CD4-positive, alpha-beta T cell treated with Interleukin-21 for 1 hour (primary cell): ENCODE measurements around the gene C6orf132.
"Not testable (repeated sequence)": the region's sequence is repeated elsewhere in the genome, so short reads cannot be mapped to it uniquely, and the experiment has no call there.

Source experiments
- DNase-seq: peaks from one replicate; pipeline ENCODE4 v3.0.0-alpha.2; 2020

Gene C6orf132

DNA sequence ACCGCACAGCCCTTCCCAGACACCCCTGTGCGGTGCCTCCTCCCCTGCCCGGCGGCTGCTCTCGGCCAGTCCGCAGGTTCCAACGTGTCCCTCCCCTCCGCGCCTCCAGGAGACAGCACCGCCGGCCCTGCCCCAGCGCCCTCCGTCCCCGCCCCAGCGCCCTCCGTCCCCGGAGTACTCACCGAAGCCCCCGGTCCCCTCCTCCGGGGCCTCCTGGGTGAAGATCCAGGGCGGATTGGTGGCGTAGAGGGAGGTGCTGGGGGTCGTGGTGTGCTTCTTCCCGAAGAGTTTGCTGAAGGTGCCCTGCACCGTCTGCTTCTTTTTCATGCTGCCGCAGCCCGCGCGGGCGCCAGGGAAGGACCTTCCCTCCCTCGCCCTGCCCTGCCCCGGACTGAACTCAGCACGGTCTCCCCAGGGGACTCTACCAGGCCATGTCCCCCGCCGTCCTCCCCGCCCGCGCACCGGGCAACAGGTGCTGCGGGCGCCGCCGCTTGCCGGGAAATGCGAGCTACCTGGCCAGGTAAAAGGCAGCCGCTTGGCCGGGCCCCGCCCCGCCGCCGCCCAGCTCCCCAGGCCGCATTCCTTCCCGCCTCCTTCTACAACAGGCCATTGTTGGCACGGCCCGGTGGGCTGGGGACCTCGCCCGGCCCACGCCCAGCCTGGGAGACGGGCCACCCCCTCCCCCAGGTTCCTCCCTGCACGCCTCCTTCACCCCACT, at the start of gene C6orf132:
Gene C6orf132, minus strand, starts transcription at position 503 of the 718 bp plus-strand sequence. Its CDS starts 176 bp downstream, at position 327.
- no peak for DNase-seq

DNA sequence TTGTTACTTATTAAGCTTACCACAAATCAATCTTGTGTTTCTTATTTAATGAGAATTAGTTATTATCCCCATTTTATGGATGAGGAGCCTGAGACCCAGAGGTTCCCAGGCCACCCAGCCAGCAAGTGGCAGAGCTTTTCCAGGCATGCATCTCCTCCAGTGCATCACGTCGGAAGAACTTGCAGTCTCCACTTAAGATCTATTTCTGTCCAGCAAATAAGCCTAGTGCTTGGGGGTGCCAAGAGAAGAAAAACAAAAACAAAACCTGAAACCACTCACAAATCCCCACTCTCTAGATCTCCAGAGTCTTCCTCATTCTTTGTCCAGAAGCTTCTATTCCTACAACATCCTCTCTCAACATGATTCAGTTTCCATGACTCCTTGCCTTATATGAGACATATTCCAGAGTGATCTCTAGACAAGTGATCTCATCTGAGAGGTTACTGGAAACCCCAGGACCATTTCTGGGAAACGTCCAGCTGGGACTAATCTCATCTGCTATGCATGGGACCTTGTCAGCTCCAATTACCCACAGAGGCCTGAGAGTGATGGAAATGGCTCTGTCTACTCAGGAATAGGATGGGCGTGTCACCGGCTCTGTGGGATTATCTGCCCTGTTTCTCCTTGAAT, 48.2 kb upstream of the C6orf132 start:
- no peak for DNase-seq

DNA sequence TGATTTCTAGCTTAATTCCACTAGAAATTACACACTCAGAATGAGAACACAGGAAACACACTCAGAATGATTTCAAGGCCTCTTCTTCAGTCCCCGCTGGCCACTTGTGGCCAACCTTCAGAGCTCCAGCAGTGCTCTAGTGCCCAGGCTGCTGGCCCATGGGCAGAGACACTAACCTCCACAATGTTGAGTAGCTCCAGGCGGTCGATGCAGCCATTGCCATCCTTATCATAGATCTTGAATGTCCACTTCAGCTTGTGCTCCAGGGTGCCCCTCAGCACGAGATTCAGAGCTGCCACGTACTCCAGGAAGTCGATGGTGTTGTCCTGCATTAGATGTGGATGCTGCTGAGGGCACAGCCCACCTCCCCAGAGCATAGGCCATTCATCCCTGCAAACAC, 46.0 kb upstream of the C6orf132 start:
- no peak for DNase-seq

- no peak for DNase-seq
Observed at GRCh38 chr6:42185597-42185996, 43.2 kb upstream of the C6orf132 start.

GRCh38 chr6:42184475-42184874, 42.1 kb upstream of the C6orf132 start:
- no peak for DNase-seq

- no peak for DNase-seq
Observed at GRCh38 chr6:42182101-42182500, 39.7 kb upstream of the C6orf132 start.

GRCh38 chr6:42179945-42180313, 37.5 kb upstream of the C6orf132 start:
- no peak for DNase-seq

DNA sequence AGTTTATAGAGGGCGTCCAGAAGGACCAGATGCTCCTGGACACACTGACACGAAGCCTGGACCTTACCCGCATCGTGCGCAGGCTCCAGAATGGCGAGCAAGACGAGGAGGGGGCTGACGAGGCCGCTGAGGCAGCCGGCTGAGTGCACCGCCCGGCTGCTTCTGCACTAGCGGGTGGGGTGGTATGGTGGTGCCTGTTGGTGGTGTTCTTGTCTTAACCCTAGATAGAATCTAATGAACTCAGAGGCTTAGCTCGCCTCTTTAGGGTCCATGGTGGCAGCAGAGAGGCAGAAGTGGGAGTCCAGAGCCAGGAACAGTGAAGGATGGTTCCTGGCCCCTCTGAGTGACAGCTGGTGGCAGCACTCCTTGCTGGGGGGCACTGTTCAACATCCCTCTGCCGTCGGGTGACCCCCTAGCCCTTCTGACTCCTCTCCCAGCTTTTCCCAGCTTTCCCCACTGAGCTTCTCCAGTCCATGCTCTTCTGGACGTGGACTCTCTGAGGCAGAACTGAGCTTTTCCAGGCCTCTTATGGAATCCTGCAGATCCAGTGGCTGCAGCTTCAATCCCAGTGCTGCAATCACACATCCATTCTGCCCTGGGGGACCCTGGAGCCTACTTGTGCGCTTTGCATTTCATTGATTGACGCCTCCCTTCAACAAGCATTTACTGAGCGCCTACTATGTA, 37.0 kb upstream of the C6orf132 start:
- DNase-seq = no peak

DNA sequence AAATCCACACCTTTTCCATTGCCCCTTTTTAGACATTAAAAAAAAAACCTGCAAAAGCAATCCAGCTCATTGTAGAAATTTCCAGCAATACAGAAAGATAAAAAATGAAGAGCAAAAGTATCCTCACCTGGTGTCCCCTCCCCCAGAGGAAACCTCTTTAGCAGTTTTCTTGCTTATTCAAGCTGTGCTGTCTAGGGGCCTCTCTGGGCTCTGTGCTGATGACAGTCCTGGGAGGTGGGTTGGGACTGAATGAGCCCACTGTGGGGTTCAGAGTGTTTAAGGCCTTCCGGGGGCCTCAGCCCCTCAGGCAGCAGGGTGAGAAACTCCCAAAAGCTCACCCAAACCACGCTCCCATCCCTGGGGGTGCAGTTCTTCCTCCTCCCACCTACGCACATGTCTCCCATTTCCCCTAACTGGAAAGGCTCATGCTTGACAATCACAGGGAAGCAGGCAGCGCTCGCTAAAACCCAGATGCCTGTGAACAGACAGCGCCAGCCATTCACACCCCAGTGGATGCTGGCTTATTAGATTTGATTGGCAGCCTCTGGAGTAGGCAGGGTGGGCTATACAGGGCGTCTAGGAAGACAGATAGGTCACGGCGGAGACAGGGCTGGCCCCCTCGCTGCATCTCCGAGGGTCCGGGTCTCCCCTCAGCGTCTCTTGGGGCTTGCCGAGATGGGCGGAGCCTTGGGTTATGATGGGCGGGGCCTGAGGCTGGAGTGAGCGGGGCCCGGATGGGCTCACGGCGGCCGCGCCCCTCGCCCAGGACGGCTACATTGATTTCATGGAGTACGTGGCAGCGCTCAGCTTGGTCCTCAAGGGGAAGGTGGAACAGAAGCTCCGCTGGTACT, 35.3 kb upstream of the C6orf132 start:
- no peak for DNase-seq

DNA sequence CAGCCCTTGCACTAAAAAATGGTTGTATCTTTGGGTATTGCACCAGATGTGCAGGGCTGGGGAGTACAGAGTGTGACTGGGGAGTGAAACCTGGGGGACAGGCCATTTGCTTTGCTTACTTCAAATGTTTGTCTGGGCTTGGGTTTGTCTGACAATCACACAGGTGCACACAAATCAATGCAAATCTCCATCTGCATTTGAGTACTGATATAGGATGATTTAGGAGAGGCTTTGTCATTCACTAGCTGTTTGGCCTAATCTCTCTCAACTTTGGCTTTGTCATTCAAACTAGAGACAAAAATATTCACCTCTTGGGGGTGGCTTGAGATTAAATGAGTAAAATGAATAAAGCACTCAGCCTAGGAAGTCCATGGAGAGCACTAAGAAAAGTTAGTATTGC, 34.6 kb upstream of the C6orf132 start:
- no peak for DNase-seq

- DNase-seq = no peak
Observed at GRCh38 chr6:42175860-42176259, 33.4 kb upstream of the C6orf132 start.

DNA sequence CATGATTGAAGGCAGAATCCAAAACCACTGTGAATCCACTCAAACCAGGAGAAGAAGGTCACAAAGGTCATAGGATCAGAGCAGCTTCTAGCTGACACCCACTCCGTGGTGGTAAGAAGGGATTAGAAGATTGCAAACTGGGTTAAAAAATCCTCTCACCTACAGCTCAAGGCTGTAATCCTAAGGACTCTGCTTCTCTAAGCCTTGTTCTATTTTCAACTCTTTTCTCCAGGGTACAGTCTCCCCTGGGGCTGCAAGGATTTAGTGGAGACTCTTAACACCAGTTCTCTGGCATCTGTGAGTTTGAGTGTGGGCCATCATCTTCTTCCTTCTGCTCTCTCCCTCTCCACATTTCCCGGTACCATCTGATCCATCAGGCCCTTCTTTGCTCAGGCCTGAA, 30.7 kb upstream of the C6orf132 start, which contains the start of gene GUCA1A:
Gene GUCA1A, plus strand, starts transcription at position 264 of the 400 bp plus-strand sequence. CDS start 250 bp downstream, outside the sequence.
- no peak for DNase-seq

GRCh38 chr6:42171813-42172581, 29.6 kb upstream of the C6orf132 start:
- no peak for DNase-seq

- not testable (repeated sequence) for DNase-seq
Observed at GRCh38 chr6:42169780-42170179, 27.4 kb upstream of the C6orf132 start.

DNA sequence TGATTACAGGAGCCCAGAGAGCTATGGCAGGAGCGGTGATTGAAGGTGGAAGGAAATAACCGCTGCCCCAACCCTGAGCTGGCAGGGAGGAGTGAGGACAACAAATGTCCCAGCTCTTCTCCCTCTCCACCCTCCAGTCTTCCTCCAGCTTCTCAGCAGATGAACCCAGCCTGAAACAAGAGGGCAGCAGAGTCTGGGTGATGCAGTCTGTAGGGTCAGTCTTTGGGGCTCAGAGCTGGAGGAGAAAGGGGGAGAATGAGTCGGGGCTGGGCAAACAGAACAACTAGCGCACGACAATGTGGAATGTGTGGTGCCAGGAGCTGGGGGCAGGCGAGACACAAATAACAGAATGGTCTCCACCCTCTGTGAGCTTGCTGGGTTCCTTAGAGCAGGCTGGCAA, 26.2 kb upstream of the C6orf132 start:
- no peak for DNase-seq

DNA sequence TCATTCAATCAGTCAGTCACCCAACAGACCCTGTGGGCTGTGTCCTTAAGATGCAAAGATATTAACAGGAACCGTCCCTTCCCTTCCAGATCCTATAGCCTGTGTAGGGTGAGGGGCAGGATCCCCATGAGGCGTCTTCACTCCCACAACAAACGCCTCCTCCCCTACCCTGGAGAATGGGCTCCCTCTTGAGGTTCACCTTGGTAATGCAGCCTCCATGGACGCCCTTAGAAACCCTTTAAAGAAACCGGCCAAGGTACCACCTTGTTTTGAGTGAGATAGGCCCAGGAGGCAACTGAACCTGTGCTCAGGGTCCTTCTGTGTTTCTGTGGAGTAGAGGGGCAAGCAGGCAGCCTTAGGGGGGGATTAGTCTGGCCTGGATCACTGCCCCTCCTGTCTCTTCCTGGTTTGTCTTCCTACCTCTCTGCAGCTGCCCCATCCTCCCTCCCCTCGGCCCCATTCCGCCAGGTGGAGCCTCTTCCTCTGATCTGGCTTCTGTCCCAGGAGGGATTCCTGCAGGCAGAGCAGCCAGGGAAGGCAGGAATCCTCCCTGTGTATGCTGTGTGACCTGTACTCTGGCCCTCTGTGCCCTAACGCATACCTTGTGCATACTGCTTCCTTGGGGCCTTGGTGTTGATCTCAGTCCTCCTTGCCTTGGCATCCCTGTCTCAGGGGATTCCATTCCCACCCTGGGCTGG, 24.2 kb upstream of the C6orf132 start:
- DNase-seq = peak; percentile 77

DNA sequence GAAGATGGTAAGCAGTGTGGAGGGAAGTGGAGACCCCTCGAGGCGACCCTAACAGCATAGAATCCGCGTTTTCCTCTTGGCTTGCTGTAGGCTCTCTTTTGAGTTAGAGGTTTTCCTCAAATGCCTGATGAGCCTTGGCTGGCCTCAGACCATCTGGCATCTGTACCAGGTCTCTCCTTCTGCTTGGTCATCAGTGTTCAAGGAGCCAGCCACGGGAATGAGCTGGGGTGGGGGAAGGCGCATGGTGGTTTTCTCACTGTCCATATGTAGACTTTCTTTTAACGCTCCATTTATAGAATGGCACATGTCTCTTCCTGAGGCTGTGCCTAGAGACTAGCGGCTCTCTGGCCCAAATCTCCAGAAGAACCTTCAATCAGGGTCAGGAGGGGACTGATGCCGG, 22.6 kb upstream of the C6orf132 start:
- DNase-seq = no peak

DNA sequence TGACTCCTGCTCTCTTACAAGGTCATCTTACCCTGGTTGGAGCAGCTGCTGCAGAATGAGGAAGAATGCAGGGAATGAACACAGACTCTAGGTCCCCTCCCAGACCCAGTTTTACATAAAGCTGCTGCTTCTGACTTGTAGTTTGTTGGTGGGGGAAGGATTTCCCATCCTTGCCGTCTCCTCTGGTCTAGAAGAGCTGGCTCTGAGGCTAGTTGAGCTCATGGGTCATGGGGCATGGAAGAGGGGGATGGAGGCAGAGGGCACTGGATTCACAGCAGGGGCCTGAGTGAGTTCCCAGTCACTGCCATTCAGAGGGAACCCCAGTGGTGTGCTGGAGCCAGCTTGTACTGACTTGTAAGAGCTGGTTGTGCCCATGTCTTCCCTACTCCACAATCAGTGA, 21.6 kb upstream of the C6orf132 start:
- DNase-seq = no peak

DNA sequence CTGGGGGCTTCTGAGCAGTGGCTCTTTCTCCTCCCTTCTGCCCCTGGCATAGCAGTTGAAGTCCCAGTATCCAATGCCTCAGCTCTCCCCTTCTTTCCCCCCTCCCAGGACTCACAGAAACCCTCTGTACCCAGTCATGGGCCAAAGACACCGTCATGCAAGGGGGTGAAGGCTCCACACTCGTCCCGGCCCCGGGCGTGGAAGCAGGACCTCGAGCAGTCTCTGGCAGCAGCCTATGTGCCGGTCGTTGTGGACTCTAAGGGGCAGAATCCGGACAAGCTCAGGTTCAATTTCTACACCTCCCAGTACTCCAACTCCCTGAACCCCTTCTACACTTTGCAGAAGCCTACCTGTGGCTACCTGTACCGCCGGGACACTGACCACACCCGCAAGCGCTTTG, 20.4 kb upstream of the C6orf132 start:
- no peak for DNase-seq

DNA sequence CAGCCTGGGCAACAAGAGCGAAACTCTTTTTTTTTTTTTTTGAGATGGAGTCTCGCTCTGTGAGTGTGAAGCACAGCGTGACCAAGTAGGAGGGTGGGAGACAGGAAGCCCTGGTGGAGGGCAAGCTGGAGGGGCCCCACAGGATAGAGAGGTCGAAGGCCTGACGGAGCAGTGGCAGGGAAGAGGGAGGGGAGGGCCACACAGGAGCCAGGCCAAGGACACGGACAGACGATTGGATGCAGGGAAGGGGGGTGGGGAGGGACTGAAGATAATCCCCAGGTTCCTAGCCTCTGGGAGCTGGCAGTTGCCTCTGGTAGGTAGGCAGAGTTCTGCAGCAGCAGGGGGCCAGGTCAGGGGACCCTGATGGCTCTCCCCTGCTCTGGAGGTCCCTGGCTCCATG, 20.0 kb upstream of the C6orf132 start:
- DNase-seq = no peak

DNA sequence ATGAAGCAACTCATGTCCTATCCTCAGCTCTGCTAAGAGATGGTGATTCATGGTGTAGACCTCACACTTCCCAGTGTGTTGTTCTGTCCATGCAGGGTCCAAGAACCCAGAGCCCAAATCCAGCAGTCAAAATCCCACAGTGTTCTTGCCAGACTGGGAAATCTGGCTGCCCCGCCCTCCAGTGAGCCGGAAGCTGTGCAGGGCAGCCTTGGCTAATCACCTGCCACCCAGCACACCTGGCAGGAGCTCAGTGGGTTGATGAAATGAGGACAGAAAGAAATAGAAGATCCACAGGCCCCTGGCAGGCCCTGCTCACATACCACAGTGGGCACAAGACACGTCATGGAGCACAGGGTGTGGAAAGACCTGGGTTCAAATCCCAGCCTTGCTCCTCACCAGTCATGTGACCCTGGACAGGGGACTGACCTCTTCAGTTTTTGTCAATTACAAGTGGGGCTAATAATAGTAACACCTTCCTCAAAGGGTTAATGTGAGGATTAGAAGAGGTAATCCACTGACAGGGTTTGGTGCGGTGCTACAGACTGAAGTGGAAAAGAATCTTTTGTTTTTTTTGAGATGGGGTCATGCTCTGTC, 17.1 kb upstream of the C6orf132 start:
- DNase-seq = no peak
